DOHH2 (cell line): ENCODE data around the gene ELP1.

ENCODE experiments used
- H3F3A ChIP-seq: fragments of 200-600 bp; sonication (generic), shearing (Covaris generic); 2 replicates; pipeline ENCODE4 v1.6.0; 2016; ENCODE audit warnings: antibody characterized with exemption, mild to moderate bottlenecking; ENCODE audit not compliant: control insufficient read depth, insufficient read depth
- H3K27ac ChIP-seq: fragments of 200-600 bp; sonication (generic); 2 replicates; pipeline ENCODE4 v1.5.1; 2014; ENCODE audit warnings: low read depth, mild to moderate bottlenecking, low read length, moderate library complexity
- H3K27me3 ChIP-seq: fragments of 200-600 bp; sonication (generic); 2 replicates; pipeline ENCODE4 v1.6.1; 2014; ENCODE audit warnings: mild to moderate bottlenecking, low read length, mixed read lengths; ENCODE audit not compliant: control insufficient read depth
- H3K36me3 ChIP-seq: fragments of 200-600 bp; sonication (generic); 2 replicates; pipeline ENCODE4 v1.6.1; 2014; ENCODE audit warnings: mild to moderate bottlenecking, low read length, moderate library complexity, mixed read lengths; ENCODE audit not compliant: control insufficient read depth
- H3K4me1 ChIP-seq: fragments of 200-600 bp; sonication (generic); 2 replicates; pipeline ENCODE4 v1.6.1; 2014; ENCODE audit warnings: mild to moderate bottlenecking, low read length, mixed read lengths; ENCODE audit not compliant: control insufficient read depth
- H3K4me2 ChIP-seq: fragments of 200-600 bp; sonication (generic); 2 replicates; pipeline ENCODE4 v1.6.0; 2014; ENCODE audit warnings: mild to moderate bottlenecking, low read length, moderate library complexity
- H3K4me3 ChIP-seq: fragments of 200-600 bp; sonication (generic); 2 replicates; pipeline ENCODE4 v1.5.1; 2014; ENCODE audit warnings: mild to moderate bottlenecking, low read length, mixed read lengths
- H3K79me2 ChIP-seq: fragments of 200-600 bp; sonication (generic); 2 replicates; pipeline ENCODE4 v1.6.1; 2014; ENCODE audit warnings: mild to moderate bottlenecking, low read length, mixed read lengths; ENCODE audit not compliant: control insufficient read depth
- H3K9me2 ChIP-seq: fragments of 200-600 bp; sonication (generic); replicated peaks from 2 replicates; pipeline ENCODE4 v1.6.1; 2014; ENCODE audit warnings: mild to moderate bottlenecking, low read length, mixed read lengths; ENCODE audit not compliant: control insufficient read depth
- H3K9me3 ChIP-seq: fragments of 200-600 bp; sonication (generic); 2 replicates; pipeline ENCODE4 v1.6.1; 2014; ENCODE audit warnings: antibody characterized with exemption, low read length, mixed read lengths; ENCODE audit not compliant: control insufficient read depth, insufficient read depth
- H4K20me1 ChIP-seq: fragments of 200-600 bp; sonication (generic); 2 replicates; pipeline ENCODE4 v1.6.0; 2014; ENCODE audit warnings: low read depth, mild to moderate bottlenecking, antibody characterized with exemption, low read length, moderate library complexity; ENCODE audit not compliant: control insufficient read depth, insufficient read depth
- EZH2phosphoT487 ChIP-seq: fragments of 200-600 bp; sonication (generic); IDR thresholded peaks from 2 replicates; pipeline ENCODE4 v1.6.1; 2017; ENCODE audit warnings: borderline replicate concordance, mild to moderate bottlenecking, antibody characterized with exemption, low read length, moderate library complexity, mixed read lengths
- TF ChIP-seq, protein P1 (sequence below): fragments of 200-600 bp; sonication (generic); IDR thresholded peaks from one replicate; pipeline ENCODE4 v1.5.1; 2014; ENCODE audit warnings: antibody characterized with exemption, mild to moderate bottlenecking, low read depth, low read length; ENCODE audit not compliant: poor library complexity, severe bottlenecking

Gene ELP1

GRCh38 chr9:108834959-108835665, 98.8 kb downstream of the ELP1 start:
- no peak overlapping the region for H3K4me3 ChIP-seq
- no peak overlapping the region for H3K27ac ChIP-seq
- H3K27me3 ChIP-seq = peaks cover 6% of the 10 kb centered on the region; the same call in 1 of the 2 replicates
- H3K9me2 ChIP-seq = no peaks in the 10 kb centered on the region
- no peaks in the 10 kb centered on the region for H3K4me1 ChIP-seq
- TF ChIP-seq EZH2phosphoT487 = no peak
- TF ChIP-seq, protein P1, sequence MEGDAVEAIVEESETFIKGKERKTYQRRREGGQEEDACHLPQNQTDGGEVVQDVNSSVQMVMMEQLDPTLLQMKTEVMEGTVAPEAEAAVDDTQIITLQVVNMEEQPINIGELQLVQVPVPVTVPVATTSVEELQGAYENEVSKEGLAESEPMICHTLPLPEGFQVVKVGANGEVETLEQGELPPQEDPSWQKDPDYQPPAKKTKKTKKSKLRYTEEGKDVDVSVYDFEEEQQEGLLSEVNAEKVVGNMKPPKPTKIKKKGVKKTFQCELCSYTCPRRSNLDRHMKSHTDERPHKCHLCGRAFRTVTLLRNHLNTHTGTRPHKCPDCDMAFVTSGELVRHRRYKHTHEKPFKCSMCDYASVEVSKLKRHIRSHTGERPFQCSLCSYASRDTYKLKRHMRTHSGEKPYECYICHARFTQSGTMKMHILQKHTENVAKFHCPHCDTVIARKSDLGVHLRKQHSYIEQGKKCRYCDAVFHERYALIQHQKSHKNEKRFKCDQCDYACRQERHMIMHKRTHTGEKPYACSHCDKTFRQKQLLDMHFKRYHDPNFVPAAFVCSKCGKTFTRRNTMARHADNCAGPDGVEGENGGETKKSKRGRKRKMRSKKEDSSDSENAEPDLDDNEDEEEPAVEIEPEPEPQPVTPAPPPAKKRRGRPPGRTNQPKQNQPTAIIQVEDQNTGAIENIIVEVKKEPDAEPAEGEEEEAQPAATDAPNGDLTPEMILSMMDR = no peak
- H3K4me2 ChIP-seq = no peak overlapping the region
- no peaks in the 10 kb centered on the region for H3K79me2 ChIP-seq
- H3K9me3 ChIP-seq = no peaks in the 10 kb centered on the region
- H3K36me3 ChIP-seq = no peaks in the 10 kb centered on the region
- no peaks in the 10 kb centered on the region for H4K20me1 ChIP-seq
- no peaks in the 10 kb centered on the region for H3F3A ChIP-seq

GRCh38 chr9:108832179-108832500, 101.8 kb downstream of the ELP1 start:
- H3K9me2 ChIP-seq = no peaks in the 10 kb centered on the region
- H3K9me3 ChIP-seq = no peaks in the 10 kb centered on the region
- H4K20me1 ChIP-seq = no peaks in the 10 kb centered on the region
- no peak overlapping the region for H3K27ac ChIP-seq
- H3F3A ChIP-seq = no peaks in the 10 kb centered on the region
- H3K27me3 ChIP-seq = peaks cover 6% of the 10 kb centered on the region; the same call in 1 of the 2 replicates
- H3K4me1 ChIP-seq = no peaks in the 10 kb centered on the region
- H3K36me3 ChIP-seq = no peaks in the 10 kb centered on the region
- no peaks in the 10 kb centered on the region for H3K79me2 ChIP-seq
- H3K4me2 ChIP-seq = no peak overlapping the region
- H3K4me3 ChIP-seq = no peak overlapping the region
- no peak for TF ChIP-seq EZH2phosphoT487
- TF ChIP-seq, protein P1 = no peak

GRCh38 chr9:108831496-108832178, 102.3 kb downstream of the ELP1 start:
- Histone ChIP-seq H3K4me1 (no peaks in the 10 kb centered on the region), H3K9me3 (no peaks in the 10 kb centered on the region), H3K79me2 (no peaks in the 10 kb centered on the region), H3K27me3 (peaks cover 6% of the 10 kb centered on the region; the same call in 1 of the 2 replicates), H3K9me2 (no peaks in the 10 kb centered on the region), H3K4me3 (no peak overlapping the region), H3K4me2 (no peak overlapping the region), H3F3A (no peaks in the 10 kb centered on the region), H3K27ac (no peak overlapping the region), H4K20me1 (no peaks in the 10 kb centered on the region), H3K36me3 (no peaks in the 10 kb centered on the region)
- TF ChIP-seq, protein P1 = no peak
- TF ChIP-seq EZH2phosphoT487 = no peak
